DMS114 treated with DMSO at 0.1 percent for 48 hours (cell line): ENCODE measurements around the gene GJC3.
"Not testable (repeated sequence)": the region's sequence is repeated elsewhere in the genome, so short reads cannot be mapped to it uniquely, and the experiment has no call there.

Source experiments
- DNase-seq: peaks from one replicate; lab custom pipeline; 2025; ENCODE audit not compliant: unreplicated experiment; lab: John Stamatoyannopoulos, UW

The GJC3 gene

DNA sequence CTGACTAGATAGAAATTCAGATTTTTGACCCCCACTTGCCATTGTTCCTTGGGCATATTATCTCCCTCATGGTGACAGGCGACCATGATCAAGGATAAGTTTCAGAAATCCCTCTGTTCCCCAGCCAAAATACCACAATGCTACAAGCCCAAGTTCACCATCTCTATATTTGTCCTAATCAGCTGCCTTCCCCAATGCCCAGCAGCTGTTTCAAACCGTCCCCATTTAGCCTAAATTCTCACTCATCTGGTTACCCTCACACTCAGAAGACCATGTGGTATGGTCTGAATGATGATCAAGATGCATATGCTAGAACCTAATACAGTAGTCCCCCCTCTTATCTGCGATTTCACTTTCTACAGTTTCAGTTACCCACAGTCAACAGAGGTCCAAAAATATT is 956 bp upstream of the GJC3 start:
- no peak for DNase-seq

DNA sequence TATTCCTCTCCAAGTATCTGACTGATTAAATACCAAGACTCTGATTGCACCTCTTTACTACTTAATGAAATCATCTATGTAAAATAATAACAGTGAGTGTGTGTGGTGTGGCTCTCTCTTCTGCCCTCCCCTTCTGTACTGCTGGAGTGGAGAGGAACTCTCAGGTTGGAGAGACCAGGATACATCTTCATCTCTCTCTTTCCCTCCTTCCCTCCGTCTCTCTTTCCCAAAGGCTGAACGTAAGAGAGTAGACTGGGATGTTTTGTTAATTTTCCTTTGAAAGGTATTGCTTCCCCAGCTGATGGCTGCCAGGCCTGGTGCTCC is 272 bp upstream of the GJC3 start:
- DNase-seq: no peak

DNA sequence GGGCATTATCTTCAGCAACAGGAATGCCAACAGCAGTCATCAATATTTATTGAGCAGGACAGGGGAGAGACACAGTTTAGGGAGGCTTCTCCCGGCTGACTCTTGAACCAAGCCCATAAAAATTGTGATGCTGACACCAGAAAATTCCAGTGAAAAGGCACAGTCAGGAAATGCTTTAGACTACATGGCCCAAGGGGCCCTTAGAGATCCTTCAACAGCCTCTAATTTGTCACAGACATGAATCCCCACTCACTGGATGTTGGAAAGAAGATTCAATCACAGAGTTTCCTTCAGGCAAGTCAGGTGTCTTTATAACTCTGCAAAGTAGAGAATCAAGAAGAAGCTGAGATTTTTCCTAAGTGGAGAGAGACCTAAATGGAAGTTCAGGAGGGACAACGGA is 1.2 kb downstream of the GJC3 start:
- no peak for DNase-seq

DNA sequence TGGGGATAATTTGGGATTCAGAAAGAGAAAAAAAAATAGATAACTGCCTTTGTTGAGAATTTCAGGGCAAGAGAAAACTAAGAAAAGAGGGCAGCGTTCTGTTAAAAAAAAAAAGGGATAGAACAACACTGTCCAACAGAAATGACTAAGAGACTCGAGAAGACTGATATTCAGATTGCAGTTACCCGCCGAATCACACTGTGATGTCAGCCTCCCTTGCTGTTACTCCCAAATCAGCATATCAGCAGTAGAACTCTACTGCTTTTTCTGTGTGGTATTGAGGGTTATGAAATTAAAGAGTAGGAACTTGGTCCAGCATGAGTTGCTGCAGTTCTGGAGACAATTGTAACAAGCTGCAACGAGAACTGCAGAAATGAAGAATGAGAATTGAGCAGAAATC is 1.9 kb downstream of the GJC3 start:
- DNase-seq: no peak

DNA sequence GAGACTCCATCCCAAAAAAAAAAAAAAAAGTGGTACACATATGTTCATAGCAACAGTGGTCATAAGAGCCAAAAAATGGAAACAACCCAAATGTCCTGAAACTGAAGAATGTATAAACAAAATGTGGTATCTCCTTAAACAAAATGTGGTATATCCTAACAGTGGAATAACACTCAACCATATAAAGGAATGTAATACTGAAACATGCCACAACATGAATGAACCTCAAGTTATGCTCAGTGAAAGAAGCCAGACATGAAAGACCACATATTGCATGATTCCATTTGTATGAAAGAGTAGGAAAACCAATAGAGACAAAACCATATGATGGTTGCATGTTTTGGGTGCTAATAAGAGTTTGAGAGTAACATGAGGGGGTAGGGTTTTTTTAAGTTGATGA is 3.1 kb downstream of the GJC3 start:
- no peak for DNase-seq

DNA sequence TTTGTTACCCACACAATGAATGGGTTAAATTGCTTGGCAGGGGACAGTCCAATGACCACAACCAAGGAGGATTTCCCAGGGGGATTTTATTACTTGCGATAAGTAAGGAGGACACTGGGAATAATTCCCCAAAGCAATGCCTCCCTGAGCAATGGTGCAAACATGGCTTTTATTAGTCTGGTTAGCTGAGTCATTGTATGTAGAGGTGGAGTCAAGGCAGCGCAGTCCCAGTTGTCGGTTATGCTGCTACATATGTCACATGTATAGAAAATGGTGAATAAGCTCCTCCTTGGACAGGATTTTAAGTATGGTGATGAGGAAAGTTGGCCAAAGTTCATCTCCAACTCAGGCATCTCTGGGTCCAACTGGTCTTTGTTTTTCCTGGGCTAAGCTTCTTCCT is 6.2 kb downstream of the GJC3 start:
- DNase-seq: no peak

DNA sequence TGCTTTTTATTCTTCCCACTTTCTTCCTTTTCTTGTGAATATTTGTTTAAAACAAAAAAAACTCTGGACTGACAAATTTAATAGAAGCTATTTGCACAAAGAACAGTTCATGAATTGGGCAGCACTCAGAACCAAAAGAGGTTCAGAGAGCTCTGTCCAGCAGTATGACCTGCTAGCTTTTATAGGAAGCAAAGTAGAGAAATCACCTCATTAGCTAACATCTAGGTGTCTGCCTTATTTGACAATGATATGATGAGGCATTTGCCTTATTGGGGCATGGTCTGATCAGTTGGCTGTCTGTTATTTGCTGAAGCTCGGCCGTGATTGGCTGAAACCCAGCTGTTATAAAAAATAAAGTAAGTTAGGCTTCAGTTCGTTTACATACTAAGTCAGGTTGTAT is 9.3 kb downstream of the GJC3 start:
- DNase-seq: no peak

DNA sequence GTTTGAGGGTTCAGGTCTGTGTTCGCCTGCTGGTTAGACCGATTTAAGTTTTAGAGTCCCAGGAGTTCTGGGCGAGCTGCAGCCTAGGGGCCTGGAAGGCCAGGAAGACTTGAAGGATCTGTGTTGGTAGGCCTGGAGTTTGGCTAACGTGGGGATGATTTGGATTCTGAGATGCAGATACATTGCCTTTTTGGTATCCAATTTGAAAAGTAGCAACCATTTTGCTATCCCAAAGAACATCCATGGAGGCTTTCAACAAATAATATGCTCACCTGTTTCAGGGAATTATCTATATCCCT is 9.7 kb downstream of the GJC3 start:
- no peak for DNase-seq

DNA sequence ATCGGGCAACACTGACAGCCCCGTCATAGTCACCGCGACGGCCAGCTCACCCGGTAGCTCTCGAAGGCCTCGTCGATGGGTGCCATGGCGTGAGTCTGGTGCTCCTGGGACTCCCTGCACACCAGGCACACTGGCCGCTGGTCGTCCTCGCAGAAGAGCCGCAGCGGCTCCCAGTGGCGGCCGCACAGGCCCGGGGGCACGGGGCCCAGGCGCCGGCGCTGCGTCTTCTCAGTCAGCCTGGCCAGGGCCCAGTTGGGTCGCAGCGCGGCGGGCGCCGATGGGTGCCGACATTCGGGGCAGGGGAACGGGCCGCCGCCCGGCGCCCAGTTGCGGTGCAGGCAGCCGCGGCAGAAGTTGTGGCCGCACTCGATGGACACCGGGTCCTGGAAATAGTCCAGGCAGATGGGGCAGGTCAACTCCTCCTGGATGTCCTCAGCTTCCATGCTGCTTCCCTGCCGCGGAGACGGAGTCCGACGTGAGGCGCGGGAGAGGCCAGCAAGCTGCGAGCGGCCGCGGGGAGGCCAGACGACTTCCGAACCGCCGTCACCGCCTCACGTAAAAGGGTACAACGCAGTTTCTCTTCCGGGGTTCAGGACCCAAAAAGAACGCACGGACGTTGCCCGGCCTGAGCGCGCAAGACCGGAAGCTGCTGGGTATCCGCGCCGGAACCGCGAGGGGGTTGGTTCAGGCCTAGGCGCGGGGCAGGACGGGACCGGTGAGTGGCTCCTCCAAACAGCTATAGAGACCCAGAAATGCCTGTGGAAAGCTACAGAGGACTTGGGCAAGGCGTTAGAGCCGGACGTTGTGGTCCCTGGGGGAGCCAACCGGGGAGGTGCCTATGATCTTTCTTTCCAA is 10.2 kb downstream of the GJC3 start, which contains the start of gene TRIM4:
Gene TRIM4, minus strand, starts transcription at position 572 of the 855 bp plus-strand sequence. Its CDS starts 129 bp downstream, at position 443.
- peak; percentile 86 for DNase-seq

DNA sequence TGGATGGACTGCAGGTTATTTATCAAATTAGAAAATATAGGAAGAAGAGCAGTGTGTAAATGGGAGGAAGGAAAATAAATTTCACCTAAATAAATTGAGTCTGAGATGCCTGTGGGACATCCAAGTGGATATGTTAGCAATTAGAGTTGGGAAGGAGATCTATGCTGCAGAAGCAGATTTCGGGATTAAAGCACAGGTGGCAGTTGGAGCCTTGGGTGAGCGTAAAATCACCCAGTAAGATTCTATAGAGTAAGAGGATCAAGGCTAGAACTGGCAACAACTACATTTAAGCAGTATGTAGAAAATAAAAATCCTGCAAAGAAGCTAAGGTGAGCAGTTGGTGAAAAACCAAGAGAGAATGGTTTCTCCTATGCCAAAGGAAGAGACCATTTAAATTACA is 18.4 kb downstream of the GJC3 start:
- DNase-seq: no peak

DNA sequence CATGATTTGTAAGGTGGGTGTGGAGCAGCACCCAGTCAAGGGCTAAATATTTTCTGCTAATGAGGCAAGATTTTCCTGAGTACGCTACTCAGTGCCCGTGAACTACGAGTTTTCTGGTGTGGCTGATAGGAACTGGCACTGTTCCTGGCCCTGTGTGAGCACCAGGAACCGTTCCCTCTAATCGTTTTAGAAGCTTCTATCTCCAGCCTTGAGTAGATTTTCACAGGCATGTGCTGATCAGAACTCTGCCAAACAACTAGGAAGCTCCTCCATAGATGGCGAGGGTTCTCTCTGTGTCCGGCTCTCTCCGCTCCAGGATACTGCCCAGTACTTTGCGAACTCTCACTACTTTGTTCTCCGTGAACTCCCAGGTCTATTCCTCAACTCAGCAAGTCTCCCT is 27.8 kb downstream of the GJC3 start:
- no peak for DNase-seq

DNA sequence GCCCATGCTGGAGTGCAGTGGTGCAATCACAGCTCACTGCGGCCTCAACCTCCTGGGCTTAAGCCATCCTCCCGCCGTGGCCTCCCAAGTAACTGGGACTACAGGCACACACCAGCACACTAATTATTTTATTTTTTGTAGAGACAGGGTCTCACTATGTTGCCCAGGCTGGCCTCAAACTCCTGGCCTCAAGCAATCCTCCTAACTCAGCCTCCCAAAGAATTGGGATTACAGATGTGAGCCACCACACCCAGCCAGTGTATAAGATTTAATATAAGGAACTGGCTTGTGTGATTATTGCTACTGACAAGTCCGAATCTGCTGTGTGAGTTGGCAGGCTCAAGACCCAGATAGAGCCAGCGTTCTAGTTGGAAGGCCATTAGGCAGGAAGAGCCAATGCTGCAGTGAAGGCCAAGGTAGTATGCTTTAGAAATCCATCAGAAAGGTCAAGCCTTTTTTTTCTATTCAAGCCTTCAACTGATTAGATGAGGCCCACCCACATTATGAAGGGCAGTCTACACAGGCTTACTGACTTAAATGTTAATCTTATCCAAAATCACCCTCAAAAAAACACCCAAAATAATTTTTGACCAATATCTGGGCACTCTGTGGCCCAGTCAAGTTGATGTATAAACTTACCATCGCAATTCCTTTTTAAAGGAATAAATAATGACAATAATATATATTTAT is 29.4 kb downstream of the GJC3 start:
- no peak for DNase-seq

DNA sequence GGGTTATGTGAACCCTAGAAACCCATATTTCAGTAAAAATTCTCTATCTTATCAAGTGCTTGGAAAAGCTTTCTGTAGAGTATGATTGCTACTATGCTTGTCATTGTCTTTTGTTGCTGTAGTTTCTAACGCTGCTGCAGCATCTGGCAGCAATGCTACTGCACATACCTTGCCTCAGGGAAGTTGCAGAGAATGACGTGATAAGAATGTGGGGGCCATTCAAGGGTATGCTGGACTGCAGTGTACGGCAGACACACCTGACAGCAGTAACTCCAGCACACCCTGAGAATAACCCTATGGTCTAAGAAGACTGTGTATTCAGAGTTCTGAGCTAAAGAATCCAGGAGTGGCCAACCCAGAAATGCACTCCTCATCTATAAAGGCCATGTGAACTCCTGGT is 30.6 kb downstream of the GJC3 start:
- DNase-seq: no peak

DNA sequence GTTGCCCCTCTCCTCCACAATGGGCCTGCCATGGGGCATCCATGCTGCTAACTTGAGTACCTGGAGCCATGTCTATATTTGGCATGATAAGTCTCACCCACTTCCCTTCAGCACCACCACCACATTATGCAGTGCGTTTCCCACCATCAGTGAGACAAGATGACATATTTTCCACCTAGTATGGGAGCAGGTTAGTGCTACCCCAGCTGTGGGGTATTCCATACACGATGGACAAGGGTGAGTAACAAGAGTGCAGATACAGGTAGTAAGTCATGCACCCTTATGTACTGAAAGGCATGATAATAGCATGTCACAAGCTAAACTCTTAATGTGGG is 31.4 kb downstream of the GJC3 start:
- no peak for DNase-seq

DNA sequence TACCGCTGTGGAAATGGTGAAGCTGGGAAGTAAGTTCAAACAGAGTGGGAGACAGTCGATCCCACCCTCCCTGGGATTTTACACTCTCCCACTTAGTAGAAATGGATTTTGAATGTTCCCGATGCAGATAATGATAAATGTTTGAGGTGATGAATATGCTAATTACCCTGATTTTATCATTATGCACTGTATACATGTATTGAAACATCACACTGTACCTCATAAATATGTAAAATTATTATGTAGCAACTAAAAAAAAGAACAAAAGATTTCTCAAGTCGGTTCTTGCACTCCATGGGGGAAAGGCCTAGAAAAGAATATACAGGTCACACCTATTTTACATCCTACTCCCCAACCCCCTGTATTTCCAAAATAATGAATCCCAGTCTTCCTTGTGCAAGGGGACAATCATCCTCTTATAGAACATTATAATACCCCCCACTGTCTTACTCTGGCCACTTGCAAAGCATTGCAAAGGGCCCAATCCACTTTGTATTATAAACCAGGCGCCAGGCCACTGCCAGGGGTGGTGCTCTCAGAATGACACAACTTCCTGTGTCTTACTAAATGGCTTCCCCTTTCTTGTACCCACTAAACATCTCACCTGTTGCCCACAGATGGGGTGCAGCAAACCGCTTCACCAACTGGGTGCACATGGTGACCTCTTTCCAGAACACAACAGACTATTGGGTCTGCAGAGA is 31.9 kb downstream of the GJC3 start:
- DNase-seq: no peak

DNA sequence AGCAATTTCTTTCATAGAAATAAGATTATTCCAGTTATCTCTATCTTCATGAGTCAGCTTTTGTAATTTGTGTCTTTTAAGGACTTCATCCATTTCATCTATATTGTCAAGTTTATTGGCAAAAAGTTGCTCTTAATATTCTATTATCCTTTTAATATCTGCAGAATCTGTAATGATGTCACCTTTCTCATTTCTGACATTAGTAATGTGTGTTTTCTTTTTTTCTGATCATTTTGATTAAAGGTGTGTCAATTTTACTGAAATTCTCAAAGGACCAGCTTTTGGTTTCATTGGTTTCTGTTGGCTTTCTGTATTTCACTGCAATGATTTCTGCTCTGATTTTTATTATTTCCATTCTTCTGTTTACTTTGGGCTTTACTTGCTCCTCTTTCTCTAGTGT is 34.7 kb downstream of the GJC3 start:
- DNase-seq: no peak

DNA sequence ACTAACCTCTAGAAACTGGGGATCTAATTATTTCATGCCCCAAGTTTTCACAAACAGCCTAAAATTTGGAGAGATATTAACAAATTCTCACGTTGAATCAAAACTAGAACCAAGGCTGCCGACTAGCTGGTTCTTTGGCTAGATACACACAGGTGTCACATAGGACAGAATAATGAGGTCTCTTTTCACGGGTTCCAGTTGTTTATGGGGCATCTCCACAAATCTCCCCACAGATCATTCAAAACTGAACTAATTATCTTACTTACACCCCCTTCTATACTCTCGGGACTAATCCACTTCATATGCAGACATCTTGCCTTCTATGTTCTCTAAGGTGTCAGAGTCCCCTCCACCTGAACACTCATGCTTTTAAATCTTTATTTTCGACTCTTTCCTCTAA is 36.1 kb downstream of the GJC3 start:
- no peak for DNase-seq

DNA sequence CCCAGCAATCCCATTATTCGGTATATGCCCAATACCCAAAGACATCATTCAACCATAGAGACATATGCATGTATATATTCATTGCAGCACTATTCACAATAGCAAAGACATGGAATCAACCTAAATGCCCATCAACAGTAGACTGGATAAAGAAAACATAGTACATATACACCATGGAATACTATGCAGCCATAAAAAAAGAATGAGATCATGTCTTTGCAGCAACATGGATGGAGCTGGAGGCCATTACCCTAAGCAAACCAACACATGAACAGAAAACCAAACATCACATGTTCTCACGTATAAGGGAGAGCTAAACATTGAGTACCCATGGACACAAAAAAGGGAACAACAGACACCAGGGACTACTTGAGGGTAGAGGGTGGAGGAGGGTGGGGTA is 39.1 kb downstream of the GJC3 start:
- DNase-seq: not testable (repeated sequence)

DNA sequence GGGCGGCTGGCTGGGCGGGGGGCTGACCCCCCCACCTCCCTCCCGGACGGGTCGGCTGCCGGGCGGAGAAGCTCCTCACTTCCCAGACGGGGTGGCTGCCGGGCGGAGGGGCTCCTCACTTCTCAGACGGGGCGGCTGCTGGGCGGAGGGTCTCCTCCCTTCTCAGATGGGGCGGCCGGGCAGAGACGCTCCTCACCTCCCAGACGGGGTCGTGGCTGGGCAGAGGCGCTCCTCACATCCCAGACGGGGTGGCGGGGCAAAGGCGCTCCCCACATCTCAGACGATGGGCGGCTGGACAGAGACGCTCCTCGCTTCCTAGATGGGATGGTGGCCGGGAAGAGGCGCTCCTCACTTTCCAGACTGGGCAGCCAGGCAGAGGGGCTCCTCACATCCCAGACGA is 41.1 kb downstream of the GJC3 start:
- DNase-seq: not testable (repeated sequence)

DNA sequence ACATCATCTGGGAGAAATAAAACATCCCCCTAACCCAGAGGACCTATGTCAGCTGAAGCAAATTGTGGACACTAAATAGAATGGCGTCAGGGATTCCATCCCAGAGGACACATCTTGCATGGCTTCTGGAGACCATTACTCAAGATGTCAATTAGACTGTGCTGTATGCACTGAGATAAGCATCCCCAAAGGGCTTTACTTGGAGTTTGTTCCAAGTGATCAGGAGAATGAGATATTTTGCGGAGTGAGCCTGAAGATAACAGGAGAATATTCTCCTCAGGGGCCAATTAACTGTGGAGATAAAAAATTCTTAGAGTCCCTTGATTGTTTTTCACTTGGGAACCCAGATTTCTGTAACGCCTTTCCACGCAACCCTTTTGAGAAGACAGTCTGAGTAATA is 48.0 kb downstream of the GJC3 start:
- no peak for DNase-seq

DNA sequence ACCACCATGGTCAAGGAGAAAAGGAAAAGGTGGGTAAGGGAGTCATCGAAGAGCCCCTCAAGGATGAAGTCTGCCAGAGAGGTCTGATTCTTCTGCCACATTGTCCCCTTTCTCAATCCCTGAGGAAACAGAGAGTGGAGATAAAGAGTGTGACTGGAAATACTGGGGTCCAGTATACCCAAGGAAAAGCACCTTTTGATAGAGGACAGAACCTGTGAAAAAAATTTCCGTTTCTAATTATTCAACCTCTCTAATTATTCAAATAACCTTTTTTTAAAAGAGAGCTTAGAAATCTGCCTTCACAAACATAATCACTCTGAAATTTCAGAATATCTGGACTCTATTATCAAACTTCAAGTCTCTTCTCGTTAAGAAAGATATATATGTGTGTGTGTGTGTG is 52.5 kb downstream of the GJC3 start, which contains the start of gene OR2AE1:
Gene OR2AE1, minus strand, starts transcription at position 101 of the 400 bp plus-strand sequence. Its CDS starts 0 bp downstream, at position 101.
- no peak for DNase-seq

DNA sequence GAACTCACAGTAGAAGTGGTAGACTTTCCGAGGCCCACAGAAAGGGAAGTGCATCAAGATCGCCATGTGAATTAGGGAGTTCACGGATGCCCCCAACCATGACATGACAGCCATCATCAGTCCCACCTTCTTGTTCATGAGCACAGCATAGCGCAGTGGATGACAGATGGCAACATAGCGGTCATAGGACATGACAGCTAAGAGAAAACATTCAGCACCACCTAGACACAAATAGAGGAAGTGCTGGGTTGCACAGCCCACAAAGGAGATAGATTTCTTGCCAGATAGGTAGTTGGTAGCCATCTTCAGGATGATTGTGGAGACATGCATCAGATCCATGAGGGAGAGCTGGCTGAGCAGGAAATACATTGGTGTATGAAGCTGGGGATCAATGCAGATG is 52.9 kb downstream of the GJC3 start:
- DNase-seq: no peak
